WI38 (cell line): ENCODE measurements around the gene TRERF1.

ENCODE experiments used
- H3K4me3 ChIP-seq: 2 replicates; pipeline ENCODE4 v1.5.1; 2011; ENCODE audit warnings: low read depth, mild to moderate bottlenecking, control low read depth, low read length
- TF ChIP-seq, protein P1 (sequence below): IDR thresholded peaks from 2 replicates; pipeline ENCODE4 v1.5.1; 2012; ENCODE audit warnings: low read depth, mild to moderate bottlenecking, control low read depth, low read length

The TRERF1 gene

DNA sequence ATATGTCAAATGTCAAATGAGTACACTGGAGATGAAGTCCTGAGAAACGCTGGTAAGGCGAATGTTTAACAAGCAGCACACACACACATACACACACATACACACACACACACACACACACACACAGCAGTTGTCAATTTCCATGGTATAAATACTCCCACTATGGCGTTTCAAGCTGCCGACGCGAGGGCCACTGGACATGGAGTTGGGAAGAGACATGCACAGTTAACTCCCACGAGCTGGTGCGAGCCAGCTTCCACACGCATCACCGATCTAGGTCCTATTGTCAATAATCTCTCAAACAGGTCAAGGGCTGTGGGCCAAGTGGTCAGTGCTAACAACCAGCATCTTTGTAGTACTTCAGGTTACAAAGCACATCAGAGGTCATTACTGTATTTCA lies 58.9 kb downstream of the TRERF1 start:
- TF ChIP-seq, protein P1, sequence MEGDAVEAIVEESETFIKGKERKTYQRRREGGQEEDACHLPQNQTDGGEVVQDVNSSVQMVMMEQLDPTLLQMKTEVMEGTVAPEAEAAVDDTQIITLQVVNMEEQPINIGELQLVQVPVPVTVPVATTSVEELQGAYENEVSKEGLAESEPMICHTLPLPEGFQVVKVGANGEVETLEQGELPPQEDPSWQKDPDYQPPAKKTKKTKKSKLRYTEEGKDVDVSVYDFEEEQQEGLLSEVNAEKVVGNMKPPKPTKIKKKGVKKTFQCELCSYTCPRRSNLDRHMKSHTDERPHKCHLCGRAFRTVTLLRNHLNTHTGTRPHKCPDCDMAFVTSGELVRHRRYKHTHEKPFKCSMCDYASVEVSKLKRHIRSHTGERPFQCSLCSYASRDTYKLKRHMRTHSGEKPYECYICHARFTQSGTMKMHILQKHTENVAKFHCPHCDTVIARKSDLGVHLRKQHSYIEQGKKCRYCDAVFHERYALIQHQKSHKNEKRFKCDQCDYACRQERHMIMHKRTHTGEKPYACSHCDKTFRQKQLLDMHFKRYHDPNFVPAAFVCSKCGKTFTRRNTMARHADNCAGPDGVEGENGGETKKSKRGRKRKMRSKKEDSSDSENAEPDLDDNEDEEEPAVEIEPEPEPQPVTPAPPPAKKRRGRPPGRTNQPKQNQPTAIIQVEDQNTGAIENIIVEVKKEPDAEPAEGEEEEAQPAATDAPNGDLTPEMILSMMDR: no peak
- H3K4me3 ChIP-seq: no peak overlapping the region

DNA sequence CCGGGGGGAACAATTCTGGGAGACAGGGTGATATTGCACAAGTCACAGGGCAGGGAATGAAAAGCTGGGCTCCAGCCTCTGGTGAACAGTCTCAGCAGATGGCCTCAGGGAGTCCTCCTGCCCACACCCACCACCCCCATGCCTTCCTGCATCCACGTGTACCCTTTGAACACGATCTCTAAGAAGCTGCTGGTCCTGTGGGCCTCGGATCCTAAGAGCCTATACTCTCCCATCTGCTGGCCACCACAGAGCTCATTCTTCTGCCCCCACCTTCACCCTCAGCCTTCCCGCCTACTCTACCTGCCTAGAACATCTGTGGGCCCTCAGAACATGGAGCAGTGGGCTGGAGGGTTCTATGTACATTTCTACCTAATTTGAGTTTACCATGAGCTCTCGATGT lies 60.3 kb downstream of the TRERF1 start:
- no peak overlapping the region for H3K4me3 ChIP-seq
- TF ChIP-seq, protein P1: no peak

DNA sequence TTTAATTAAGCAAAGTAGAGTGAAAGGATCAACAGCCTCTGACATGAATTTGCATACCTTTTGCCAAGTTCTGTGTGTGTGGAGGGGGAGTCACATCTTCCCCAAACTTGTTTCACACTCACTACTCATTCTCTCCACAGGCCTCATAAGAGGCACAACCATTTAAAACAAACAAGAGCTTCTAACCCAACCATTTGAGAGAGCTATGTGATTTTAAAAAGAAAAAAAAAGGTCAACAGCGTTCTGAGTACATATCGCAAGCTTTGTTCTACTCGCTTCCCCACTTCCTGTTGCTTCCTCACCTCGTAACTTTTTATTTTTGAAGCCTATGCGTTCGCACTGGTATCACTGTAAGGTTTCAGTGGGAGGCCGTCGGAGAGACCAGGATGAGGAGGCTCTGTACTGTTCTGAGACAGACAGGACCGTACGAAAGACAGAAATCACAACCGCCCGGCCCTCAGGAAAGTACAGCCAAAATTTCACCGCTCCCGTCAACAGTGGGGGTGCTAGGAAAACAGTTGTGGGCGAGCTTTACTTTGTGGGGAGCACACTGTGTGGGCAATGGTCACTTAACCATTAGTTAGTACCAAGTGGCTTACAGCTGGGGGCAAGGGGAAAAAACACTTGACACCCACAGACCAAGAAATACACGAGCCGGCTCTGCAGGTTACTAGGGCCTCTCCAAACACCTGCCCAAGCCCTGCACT lies 61.3 kb downstream of the TRERF1 start:
- H3K4me3 ChIP-seq: no peak overlapping the region
- TF ChIP-seq, protein P1: no peak

DNA sequence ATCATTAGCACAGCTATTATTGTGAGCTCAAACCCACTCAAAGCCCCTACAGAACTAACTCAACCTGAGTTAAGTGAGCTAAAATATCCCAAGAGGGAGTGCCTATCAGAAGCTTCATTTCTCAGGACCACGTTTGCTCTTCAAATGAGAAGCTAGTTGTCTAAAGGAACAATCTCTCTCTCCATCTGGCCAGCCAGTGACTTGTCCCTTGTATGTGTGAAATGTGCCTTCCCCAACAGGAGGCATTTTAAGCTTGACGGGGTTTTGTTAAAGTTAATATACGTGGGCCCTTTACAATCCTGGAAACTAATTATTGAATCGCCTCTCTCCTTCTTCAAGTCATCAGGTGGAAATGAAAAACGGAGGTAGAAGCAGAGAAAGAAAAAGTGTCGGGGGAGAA lies 62.0 kb downstream of the TRERF1 start:
- H3K4me3 ChIP-seq: no peak overlapping the region
- TF ChIP-seq, protein P1: no peak

DNA sequence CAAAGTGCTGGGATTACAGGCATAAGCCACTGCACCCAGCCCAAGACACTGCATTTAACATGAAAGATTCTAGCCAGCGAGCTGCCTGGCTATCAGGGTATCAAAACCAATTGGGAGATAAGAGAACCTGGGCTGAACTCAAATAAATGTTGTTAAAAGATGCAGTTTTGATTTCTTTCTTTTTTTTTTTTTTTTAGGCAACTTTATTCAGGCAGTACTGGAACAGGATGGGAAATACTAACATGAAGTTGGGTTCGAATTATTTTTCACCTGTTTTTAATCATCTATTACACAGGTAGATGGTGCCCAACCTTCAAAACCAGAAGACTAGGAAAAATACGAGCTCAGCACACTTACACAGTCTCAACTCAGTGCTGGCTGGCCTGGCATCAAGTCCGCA lies 63.7 kb downstream of the TRERF1 start:
- TF ChIP-seq, protein P1: no peak

DNA sequence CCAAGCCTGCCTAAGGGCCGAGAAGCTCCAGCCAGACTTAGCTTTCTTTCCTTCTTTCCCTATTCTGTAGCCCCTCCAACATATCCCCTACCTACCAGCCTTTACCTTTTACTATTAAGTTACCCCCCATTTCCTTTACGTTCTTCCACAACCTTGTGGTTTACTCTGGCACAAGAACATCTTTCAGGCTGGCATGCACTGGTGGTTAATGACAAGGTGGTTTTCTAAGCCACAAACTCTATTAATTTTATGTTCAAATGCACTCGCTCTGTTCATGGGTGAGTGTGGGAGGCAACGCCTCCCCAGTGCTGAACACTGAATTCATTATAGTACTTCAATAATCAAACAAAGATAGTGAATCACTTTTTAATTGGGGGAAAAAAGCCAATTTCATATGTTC lies 64.4 kb downstream of the TRERF1 start:
- no peak overlapping the region for H3K4me3 ChIP-seq
- TF ChIP-seq, protein P1: no peak

More for the DNA sequence above, 63.7 kb downstream of the TRERF1 start:
- H3K4me3 ChIP-seq: no peak overlapping the region

DNA sequence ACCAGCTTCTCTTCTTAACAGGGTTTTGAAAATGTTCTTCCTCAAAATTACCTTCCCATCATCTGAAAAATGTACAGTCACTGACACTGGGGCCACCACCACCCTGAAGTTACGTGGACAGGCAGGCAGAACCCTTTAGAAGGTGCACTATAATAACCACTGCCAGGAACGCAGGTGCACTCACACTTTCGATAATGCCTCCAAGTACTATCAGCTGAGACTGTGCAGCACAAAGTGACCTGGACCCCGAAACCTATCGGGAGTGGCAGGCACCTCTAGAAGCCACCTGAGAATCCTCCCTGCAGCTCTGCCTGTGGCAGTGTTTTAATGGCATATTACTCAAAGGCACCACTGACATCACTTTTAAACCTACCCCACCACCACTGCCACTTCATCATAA lies 66.4 kb downstream of the TRERF1 start:
- TF ChIP-seq, protein P1: no peak
- H3K4me3 ChIP-seq: no peak overlapping the region
